Stomach (tissue), 9 donors: ENCODE results near the gene GIMAP1. TPM values are rescaled to one million over a fixed set of nuclear protein-coding genes. Genes with fewer than 3 reads are reported as not detected.
A peak's percentile ranks its signal among the peaks of the same experiment; 100 is the strongest.

Experiments used
- DNase-seq, 2 donors: peaks; one replicate each; pipeline versions ENCODE4 v3.0.0 to v3.0.0-alpha.2; 2013 to 2019
- H3K27ac ChIP-seq, 5 donors: fragments of 200-600 bp in 4 of 5; sonication (generic) in 4 of 5; one replicate each; pipeline ENCODE4 v1.5.1; 2013 to 2019; ENCODE audit warnings: mild to moderate bottlenecking in 1 of 5, moderate library complexity in 1 of 5
- H3K27me3 ChIP-seq, 3 donors: fragments of 200-600 bp; sonication (generic); one replicate each; pipeline ENCODE4 v1.5.1; 2017 to 2019; ENCODE audit warnings: mixed run types in 1 of 3
- H3K36me3 ChIP-seq, 4 donors: fragments of 200-600 bp; sonication (generic); 1 replicate in 3 of 4; 2 replicates in 1 of 4; pipeline ENCODE4 v1.5.1; 2016 to 2019
- H3K4me1 ChIP-seq, 4 donors: fragments of 200-600 bp; sonication (generic); one replicate each; pipeline ENCODE4 v1.5.1; 2016 to 2019
- H3K4me3 ChIP-seq, 4 donors: fragments of 200-600 bp; sonication (generic) in 3 of 4; one replicate each; pipeline ENCODE4 v1.5.1; 2016 to 2019; ENCODE audit warnings: mild to moderate bottlenecking in 1 of 4
- H3K9me3 ChIP-seq, 4 donors: fragments of 200-600 bp; sonication (generic); one replicate each; pipeline ENCODE4 v1.5.1; 2016 to 2019
- CTCF ChIP-seq, 7 experiments: fragments of 450-650 bp in 4 of 7; fragments of 200-600 bp in 3 of 7; sonication (generic) in 3 of 7; IDR thresholded peaks; one replicate each; pipeline ENCODE4 v1.5.1; 2016 to 2019; ENCODE audit warnings: antibody characterized with exemption in 7 of 7, control low read depth in 2 of 7, mild to moderate bottlenecking in 1 of 7
- EP300 ChIP-seq: sonication (generic); formaldehyde crosslinking; IDR thresholded peaks from one replicate; pipeline ENCODE4 v1.6.1; 2017; ENCODE audit warnings: antibody characterized with exemption
- POLR2A ChIP-seq, 4 donors: fragments of 450-650 bp; IDR thresholded peaks; one replicate each; pipeline ENCODE4 v1.6.1; 2016; ENCODE audit warnings: antibody characterized with exemption in 4 of 4, control low read depth in 2 of 4, mild to moderate bottlenecking in 1 of 4, moderate library complexity in 1 of 4
- POLR2AphosphoS5 ChIP-seq, 3 donors: sonication (generic); formaldehyde crosslinking; IDR thresholded peaks; one replicate each; pipeline ENCODE4 v1.6.1; 2016; ENCODE audit warnings: antibody characterized with exemption in 3 of 3
- WGBS, 5 donors: extraction: QIAGEN DNeasy Blood & Tissue Kit in 3 of 5; methylation state at CpG; one replicate each; pipeline versions ENCODE4 v1.1.5 to v1.1.7; 2013 to 2018; 5-methylcytosine and 5-hydroxymethylcytosine counted together
- intact Hi-C: fragments of 100-400 bp; cut with DNase I; formaldehyde crosslinking; loops from one replicate; pipeline ENCODE4 v1.15.1; 2023; ENCODE audit warnings: low total_unique reads
- polyA plus RNA-seq, 3 donors: library from polyadenylated mRNA; stranded (reverse); fragments of 200-250 nt; gene quantifications; one replicate each; pipeline ENCODE4 v1.2.3, GENCODE V29; 2013
- total RNA-seq, 5 donors: library from RNA; depleted of rRNA; stranded (reverse); fragments of >200 nt; gene quantifications; one replicate each; pipeline versions ENCODE4 v1.1.0 to v1.2.3, GENCODE V29; 2014 to 2016
- donor health status: healthy with polysubstance abuse.
- donor health status: Bipolar disorder and iron deficiency.
- donor health status: healthy.

GIMAP1 gene
- total and polyA plus RNA-seq, 8 donors, result 0.45 to 5.8 (median 2.7) TPM; not detected in 1

GRCh38 chr7:150754951-150755350 is 38.5 kb downstream of the GIMAP1 start:
- intact Hi-C loops, result loop anchor here (10.0 kb wide), 1 partner anchor 300 kb away; the partner anchor contains the start of gene GIMAP8
- peaks cover 0 to 22% (median 0%) of the 10 kb centered on the region in 4 donors for H3K4me1 ChIP-seq
- TF ChIP-seq POLR2AphosphoS5 (IDR thresholded peaks at IDR 0.05) (no peak), CTCF (IDR thresholded peaks at IDR 0.05) (no peak), EP300 (no peak)
- H3K27ac ChIP-seq, result peak overlapping the region in 2 of 5 donors; percentile 54 to 63
- DNase-seq, result no peak
- no peaks in the 10 kb centered on the region for H3K9me3 ChIP-seq
- no peak overlapping the region for H3K4me3 ChIP-seq
- no peaks in the 10 kb centered on the region for H3K27me3 ChIP-seq
- H3K36me3 ChIP-seq, result no peaks in the 10 kb centered on the region

- Histone ChIP-seq H3K27me3 (no peaks in the 10 kb centered on the region), H3K36me3 (no peaks in the 10 kb centered on the region), H3K9me3 (no peaks in the 10 kb centered on the region), H3K4me1 (peaks cover 0 to 22% (median 0%) of the 10 kb centered on the region in 4 donors), H3K4me3 (no peak overlapping the region), H3K27ac (peak overlapping the region; percentile 13 to 63 (median 24))
- 67 to 74% (median 69%) methylated on average over 4 of the region's 4 CpGs for WGBS, 5 donors
- intact Hi-C loops, result loop anchor here (10.0 kb wide), 1 partner anchor 301 kb away; the partner anchor contains the start of gene GIMAP8
- TF ChIP-seq CTCF (IDR thresholded peaks at IDR 0.05), result no peak
- peak in 1 of 3 donors; percentile 28 for TF ChIP-seq POLR2AphosphoS5 (IDR thresholded peaks at IDR 0.05)
- peak in 1 of 2 donors; percentile 45 for DNase-seq
Measured at GRCh38 chr7:150755473-150756099, 39.2 kb downstream of the GIMAP1 start.

- intact Hi-C loops, result loop anchor here (10.0 kb wide), 1 partner anchor 301 kb away; the partner anchor contains the start of gene GIMAP8
- H3K4me1 ChIP-seq, result peaks cover 0 to 22% (median 0%) of the 10 kb centered on the region in 4 donors
- TF ChIP-seq POLR2AphosphoS5 (IDR thresholded peaks at IDR 0.05) (no peak), CTCF (IDR thresholded peaks at IDR 0.05) (no peak), EP300 (no peak), POLR2A (IDR thresholded peaks at IDR 0.05) (no peak)
- no peaks in the 10 kb centered on the region for H3K9me3 ChIP-seq
- no peak for DNase-seq
- H3K4me3 ChIP-seq, result no peak overlapping the region
- no peaks in the 10 kb centered on the region for H3K36me3 ChIP-seq
- peak overlapping the region; percentile 13 to 63 (median 24) for H3K27ac ChIP-seq
- no peaks in the 10 kb centered on the region for H3K27me3 ChIP-seq
- WGBS, 5 donors, result 54 to 75% (median 63%) methylated on average over 3 of the region's 3 CpGs
Measured at GRCh38 chr7:150756166-150756565, 39.8 kb downstream of the GIMAP1 start.

- no peak for TF ChIP-seq POLR2AphosphoS5 (IDR thresholded peaks at IDR 0.05)
- peak in 3 of 7 experiments; percentile 27 to 39 (median 32) for TF ChIP-seq CTCF (IDR thresholded peaks at IDR 0.05)
- TF ChIP-seq POLR2A (IDR thresholded peaks at IDR 0.05), result no peak
- Histone ChIP-seq H3K27ac (peak overlapping the region in 1 of 5 donors; percentile 63), H3K9me3 (no peaks in the 10 kb centered on the region), H3K36me3 (no peaks in the 10 kb centered on the region), H3K4me1 (peaks cover 0 to 18% (median 0%) of the 10 kb centered on the region in 4 donors), H3K4me3 (no peak overlapping the region), H3K27me3 (no peaks in the 10 kb centered on the region)
- WGBS, 5 donors, result 23 to 59% (median 41%) methylated on average over 1 of the region's 1 CpG
- peak in 1 of 2 donors; percentile 53 for DNase-seq
- intact Hi-C loops, result loop anchor here (10.0 kb wide), 1 partner anchor 302 kb away; the partner anchor contains the start of gene GIMAP8
Measured at GRCh38 chr7:150756858-150757257, 40.4 kb downstream of the GIMAP1 start.
